ENCODE measurements around the gene KLHDC4.
"Not testable (repeated sequence)": the region's sequence is repeated elsewhere in the genome, so short reads cannot be mapped to it uniquely, and the experiment has no call there.

Gene KLHDC4

DNA sequence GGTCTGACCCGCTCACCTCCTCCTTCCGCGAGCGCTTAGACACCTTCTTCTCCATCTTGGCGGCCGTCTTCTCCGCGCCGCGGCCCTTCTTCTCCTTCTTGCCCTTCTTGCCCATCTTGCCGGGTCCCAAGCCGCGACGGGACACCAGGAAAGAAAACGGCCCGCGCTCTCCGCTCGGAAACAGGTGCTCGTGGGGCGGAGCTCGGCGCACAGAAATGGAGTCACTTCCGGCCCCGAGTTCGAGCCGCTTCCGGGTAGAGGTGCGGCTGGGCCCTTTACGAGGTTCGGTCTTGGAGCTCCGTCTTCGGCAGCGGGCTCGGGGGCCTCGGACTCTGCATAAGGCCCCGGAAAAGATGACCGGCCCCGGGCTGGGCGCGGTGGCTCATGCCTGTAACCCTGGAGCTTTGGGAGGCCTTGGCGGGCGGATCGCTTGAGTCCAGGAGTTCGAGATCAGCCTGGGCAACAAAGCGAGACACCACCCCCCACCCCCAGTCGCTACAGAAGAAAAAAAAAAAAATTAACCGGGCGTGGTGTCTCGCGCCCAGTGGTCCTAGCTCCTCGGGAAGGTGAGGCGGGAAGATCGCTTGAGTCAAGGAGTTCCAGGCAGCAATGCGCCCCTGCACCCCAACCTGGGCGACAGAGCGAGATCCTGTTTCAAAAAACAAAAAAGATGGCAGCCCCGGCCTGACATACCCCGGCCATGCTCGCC lies at the start of gene KLHDC4:
Gene KLHDC4, minus strand, starts transcription at position 211 of the 709 bp plus-strand sequence. Its CDS starts 96 bp downstream, at position 115.
- DNase-seq, result peak; percentile 94

DNA sequence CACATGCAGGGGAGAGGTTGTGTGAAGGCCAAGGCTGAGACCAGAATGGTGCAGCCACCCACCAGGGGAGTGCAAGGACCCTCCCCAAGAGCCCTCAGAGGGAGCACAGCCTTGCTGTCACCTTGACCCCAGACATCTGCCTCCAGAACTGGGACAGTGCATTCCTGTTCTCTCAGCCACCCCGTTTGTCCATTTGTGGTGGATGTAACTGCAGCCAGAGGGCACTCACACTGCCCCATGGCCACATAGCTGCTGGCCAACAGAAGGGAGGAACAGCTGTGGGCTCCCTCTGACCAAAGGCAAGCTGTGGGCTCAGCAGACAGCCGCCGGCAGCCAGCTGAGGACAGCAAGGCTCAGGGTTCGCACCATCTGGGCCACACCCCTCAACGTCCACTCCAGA lies 49.8 kb upstream of the KLHDC4 start:
- no peak for DNase-seq

DNA sequence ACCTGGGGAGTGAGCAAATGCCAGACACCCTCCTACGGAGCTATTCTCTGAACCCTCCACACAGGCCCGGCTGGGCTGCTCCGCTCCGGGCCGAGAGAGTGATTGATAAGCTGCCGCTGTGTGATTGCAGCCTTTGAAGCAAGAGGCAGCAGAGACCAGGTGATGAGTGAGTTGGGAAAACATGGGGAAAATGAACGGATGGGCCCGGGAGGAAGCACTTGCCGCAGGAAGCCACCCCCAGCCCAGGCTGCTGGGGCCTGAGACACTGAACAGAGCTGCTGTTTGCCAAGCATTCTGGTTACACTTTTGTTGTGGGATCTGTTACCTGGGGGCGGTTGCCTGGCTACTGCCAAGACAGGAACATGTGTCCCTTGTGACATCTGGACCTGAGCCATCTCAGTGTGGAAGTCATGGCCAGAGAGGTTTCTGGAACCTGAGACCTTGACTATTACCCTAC lies 46.4 kb upstream of the KLHDC4 start:
- DNase-seq, result peak; percentile 84

DNA sequence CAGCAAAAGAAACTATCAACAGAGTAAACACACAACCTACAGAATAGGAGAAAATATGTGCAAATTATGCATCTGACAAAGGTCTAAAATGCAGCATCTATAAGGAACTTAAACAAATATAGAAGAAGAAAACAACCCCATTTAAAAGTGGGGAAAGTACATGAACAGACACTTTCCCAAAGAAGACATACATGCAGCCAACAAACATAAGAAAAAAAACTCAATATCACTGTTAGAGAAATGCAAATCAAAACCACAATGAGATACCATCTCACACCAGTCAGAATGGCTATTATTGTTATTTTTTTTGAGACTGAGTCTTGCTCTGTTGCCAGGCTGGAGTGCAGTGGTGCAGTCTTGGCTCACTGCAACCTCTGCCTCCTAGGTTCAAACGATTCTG lies 45.7 kb upstream of the KLHDC4 start:
- DNase-seq, result not testable (repeated sequence)

DNA sequence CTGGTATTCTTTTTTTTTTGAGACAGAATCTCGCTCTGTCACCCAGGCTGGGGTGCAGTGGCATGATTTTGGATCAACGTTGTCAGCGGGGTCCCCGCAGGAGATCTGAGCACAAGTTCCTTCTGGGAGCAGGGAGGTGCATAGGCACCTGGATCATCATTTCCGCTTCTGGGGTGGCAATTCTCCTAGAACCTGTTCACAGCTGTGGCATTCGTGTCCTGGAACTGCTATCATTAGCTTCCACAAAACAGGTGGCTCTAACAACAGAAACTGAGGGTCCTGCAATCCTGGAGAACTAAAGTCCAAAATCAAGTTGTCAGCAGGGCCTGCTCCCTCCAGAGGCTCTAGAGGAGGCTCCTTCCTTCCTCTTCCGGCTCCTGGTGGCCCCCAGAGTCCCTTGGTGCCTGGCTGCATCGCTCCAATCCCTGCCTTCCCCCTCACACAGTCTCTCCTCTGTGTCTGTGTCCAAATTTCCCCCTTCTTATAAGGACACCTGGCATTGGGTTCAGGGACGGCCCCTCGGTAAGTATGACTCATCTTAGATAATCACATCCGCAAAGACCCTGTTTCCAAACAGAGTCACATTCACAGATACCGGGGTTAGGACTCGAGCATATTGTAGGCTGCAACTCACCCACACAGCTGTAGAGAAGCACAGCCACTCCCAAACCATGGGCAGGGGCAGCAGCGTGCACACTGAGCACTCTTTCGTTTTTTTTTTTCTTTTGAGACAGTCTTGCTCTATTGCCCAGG lies 43.5 kb upstream of the KLHDC4 start:
- DNase-seq, result peak; percentile 56

DNA sequence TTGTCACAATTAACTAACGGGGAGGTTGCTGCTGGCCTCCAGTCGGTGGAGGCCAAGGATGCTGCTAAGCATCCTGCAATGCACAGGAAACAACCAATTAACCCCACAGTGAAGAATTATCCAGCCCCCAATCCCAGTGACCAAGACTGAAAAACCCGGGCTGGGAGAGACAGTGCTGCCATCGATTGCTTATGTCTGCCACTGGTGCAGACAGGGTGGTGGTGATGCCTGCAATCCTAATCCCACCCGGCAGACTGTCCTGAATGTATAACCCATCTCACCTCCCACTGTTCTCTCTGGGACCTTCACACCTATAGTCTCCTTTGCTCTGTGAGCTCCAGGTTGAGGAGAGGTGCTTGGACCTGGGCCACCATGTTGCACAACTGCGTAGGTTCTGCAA lies 42.3 kb upstream of the KLHDC4 start:
- DNase-seq, result peak; percentile 43

DNA sequence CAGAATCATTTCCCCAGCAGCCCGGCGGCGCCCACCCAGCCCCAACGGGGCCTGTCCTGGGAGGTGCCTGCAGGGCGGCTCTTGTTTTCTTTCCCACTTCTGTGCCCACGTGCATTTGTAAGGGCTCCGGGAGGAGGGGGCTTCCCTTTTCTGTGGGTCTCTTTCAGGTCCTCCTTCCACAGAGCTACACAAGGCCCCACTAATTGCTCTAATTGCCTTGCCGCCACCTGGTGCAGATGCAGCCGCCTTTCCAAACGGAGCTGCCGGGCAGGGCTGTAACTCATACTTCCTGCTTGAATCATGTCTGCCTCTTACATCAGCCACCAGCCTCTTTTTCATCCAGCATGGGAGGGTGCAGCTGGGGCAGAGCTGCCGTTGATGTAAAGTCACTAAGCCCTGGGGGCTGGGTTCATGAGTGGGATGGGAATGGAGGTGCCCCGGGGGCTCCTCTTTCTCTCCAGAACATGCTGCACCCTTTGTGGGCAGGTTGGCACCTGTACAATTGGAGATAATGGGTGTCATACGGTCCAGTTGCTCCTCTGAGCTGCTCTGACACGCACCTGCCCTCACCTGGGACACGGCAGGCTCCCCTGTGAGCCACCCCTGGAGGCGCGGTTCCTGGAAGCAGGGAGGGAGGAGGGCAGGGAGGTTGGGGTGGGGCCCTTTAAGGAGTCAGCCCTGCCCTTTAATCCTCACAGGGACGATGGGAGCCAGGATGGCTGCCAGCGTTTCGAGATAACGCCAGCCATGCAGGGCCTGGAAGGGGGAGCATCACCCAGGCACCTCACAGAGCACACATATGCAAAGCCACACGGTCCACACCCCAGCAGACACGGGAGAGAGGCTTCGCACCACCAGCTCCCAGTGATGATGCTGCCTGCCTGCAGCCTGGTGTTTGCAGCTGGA lies 41.1 kb upstream of the KLHDC4 start:
- DNase-seq, result peak; percentile 96

DNA sequence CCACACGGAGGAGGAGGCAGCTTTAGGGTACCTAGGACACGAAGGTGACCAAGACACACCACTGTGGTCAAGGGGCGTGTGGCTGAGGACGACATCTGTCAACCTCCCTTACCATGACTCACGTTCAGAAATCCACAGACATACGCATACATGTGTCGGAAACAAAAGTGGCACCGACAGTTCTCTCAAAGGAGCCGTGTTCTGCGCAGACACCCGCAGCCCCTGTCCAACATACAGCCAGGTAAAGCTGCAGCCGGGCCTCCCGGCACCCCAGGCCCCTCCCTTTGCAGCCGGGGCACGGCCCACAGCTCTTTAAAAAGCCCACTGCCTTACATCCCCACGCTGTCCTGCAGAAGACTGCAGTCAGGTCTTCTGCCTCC lies 40.5 kb upstream of the KLHDC4 start:
- peak; percentile 78 for DNase-seq

DNA sequence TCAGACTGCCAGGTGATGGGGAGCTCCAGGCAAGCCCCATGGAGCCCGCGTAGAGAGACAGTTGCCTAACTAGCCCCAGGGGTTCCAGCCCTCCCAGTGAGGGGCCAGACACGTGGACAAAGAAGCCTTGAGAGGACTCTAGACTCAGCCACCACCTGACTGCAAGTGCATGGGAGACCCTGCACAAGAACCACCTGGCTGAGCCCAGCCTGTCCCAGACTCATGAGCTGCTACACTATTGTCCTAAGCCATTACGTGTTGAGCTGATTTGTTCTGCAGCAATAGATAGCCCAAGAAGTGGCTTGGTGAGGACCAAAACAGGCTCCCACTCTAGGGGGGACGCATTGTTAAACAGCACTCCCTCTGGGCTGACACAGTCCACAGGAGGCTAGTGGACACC lies 37.6 kb upstream of the KLHDC4 start:
- DNase-seq, result peak; percentile 48

DNA sequence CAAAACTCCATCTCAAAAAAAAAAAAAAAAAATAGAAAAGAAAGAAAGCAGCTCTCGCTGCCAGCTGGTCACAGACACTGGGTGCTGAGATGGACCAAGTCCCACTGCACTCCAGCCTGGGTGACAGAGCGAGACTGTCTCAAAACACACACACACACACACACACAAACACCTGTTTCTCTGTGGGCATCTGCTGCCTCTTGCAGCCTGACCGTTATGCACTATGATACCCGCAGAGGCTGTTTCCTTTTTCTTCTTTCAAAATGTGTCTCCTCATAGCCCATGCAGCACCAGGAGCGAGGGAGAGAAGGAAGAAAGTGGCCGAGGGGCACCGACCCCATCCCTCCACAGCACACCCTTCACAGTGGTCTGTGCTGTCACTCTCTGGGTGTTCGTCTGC lies 36.9 kb upstream of the KLHDC4 start:
- peak; percentile 44 for DNase-seq

DNA sequence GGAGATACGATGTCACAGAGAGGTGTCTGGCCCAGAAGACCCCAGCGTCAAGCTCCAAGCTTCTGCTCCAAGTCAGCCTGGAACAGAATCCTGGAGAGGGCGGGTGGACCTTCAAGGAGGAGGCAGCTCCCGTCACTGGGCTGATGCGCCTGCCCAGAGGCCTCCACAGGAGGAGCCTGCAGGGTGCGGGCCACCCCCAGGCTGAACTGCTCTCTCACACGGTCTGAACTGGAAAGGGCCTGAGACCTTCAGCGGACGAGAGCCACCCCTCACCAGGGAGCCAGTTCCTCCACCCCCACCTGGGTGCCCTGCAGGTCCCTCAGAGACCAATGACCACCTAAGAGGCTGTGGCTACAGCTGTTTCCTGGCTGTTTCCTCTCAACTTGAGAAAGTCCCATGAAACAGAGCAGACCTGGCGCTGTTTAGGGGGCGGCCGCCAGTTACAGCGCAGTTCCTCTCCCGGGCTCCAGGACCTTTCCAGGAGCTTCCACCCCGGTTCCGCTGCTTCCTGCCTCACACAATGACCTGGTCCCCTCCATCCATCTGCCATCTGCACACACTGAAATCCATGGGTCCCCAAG lies 36.0 kb upstream of the KLHDC4 start:
- DNase-seq, result peak; percentile 51

DNA sequence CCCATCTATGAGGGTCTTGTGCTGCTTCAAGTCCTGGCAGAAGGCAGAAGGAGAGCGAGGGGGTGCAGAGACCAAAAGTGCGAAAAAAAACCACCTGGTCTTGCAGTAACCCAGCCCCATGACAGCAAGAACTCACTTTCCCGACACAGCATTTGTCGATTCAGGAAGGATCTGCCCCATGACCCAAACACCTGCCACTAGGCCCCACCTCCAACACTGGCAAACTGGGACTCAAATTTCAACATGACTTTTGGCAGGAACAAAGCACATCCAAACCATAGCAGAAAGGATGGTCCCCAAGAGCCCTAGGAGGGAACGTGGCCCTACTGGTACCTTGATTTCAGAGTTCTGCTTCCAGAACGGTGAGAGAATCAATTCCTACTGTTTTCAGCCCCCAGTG lies 34.7 kb upstream of the KLHDC4 start:
- DNase-seq, result peak; percentile 30

DNA sequence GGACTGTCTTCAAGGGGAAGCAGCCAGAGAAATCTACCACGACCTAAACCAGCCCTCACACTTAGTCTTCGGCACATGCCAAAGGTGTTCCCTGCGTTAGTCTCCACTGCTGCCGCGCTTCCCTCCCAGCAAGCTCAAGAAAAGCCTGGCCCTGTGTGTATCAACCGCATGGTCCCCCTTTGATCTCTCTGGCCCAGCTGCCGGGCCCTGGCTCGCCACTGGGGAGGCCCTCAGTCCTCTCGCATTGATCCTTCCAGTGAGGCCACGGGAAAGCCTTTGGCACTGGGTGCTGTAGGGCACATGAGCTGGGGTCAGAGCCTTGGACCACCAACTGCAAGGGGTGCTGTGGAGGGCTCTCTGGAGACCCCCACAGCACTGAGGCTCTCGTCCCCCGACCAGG lies 29.6 kb upstream of the KLHDC4 start:
- DNase-seq, result no peak

DNA sequence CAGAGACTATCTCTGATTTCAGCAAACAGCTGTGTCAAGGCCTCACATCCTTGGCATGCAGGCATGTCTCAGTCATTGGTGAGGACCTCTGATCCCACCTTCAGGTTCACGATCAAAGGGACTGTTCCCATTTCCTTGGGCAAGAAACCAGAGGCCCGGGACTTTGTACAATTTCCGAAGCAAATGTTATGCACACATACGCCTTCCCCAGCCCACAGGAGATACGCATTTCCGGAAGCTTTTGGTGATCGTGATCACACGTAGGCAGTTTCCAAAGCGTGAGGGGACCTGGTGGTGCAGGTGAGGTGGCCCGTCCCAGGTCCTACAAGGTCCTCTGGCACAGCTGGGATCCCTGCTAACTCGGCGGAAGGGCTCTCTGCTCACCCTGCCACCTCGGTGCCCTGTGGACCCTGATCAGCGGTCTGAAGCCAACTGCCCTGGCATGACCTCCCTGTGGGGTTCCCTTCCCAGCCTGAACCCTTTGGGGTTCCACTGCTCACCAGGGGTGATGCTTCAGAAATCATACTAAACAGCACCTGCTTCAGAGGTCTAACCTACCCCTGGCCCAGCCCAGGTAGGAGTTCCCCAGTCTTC lies 28.8 kb upstream of the KLHDC4 start:
- no peak for DNase-seq

DNA sequence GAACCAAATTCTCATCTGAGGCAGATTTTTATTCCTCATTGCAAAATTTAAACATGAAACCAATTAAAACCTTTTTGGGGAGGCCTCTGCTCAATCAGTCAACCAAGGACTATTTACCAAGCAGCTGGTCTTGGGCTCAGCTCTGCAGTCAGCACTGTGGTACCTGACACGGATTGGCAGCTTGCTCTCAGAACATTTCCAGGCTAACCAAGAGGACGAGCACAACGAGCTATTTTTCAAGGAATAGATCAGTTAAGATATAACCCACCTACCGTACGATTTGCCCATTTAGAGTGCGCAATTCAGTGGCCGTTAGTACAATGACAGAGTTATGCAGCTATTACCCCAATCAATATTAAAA lies 26.4 kb upstream of the KLHDC4 start:
- DNase-seq, result no peak

DNA sequence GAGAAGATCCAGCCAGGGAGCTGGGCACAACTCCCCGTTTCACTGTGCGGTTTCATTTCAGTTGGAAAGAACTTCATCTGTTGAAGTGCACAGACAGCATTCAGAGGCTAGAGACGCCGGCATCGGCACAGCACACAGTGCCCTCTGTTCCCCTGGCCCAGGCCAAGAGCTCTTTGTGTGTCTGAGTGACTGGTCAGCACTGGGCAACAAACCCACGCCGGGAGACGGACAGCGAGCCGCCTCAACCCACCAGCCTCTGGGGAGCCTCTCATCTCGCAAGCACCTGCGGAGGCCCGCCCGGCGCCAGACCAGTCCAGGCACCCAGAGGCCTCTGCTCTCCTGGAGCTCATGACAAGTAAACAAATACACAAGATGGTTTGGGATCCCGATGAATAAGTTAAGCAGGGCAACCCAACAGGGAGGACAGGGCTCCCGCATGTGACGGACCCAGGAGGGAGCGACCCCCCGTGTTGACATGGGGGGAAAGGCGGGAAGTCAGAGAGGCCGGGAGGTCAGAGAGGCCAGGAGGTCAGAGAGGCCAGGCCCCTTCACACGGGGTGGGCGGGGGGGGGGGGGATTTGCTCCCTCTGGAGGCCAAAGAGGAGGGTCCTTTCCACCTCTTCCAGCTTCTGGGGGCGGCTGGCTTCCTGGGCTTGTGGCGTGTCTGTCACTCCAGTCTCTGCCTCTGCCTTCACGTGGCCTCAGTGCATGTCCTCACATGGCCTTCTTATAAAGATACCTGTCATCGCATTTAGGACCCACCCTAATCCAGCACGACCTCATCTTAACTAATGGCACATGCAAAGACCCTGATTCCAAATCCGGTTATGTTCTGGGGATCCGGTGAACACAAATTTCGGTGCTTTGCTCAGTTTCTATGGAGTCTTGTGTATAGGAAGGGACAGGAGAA lies 25.8 kb upstream of the KLHDC4 start:
- no peak for DNase-seq

DNA sequence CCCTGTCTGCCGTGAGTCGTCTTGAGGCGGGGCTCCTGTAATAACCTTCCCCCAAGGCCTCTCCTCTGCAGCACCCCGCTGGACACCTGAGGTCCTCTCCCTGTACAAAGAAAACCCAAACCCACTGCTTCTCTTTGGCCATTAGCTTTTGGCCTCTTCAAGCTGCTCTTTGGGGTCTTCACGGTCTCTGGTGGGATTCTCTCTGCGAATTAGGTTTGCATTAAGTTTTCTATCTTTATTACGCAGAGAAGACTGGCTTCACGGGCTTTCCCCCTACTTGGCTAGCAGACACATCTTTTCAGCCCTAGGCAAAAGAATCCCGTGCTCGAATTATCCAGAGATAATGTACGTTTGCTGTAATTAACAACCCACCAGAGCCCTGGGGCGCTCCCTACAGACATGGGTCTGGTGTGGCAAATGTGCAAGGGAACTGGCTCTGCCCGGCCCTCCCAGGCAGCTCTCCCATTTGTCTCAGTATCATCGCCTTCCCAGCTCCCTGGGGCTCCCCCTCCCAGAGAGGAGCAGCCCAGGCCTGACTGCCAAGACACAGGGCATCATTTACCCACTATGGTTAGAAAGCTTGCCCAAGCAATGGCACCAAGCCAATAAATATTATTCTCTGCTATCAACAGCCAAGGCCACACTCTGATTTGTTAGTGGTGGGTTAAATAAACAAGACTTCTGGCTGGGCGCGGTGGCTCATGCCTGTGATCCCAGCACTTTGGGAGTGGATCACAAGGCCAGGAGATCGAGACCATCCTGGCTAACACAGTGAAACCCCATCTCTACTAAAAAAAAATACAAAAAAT lies 24.7 kb upstream of the KLHDC4 start:
- peak; percentile 89 for DNase-seq

DNA sequence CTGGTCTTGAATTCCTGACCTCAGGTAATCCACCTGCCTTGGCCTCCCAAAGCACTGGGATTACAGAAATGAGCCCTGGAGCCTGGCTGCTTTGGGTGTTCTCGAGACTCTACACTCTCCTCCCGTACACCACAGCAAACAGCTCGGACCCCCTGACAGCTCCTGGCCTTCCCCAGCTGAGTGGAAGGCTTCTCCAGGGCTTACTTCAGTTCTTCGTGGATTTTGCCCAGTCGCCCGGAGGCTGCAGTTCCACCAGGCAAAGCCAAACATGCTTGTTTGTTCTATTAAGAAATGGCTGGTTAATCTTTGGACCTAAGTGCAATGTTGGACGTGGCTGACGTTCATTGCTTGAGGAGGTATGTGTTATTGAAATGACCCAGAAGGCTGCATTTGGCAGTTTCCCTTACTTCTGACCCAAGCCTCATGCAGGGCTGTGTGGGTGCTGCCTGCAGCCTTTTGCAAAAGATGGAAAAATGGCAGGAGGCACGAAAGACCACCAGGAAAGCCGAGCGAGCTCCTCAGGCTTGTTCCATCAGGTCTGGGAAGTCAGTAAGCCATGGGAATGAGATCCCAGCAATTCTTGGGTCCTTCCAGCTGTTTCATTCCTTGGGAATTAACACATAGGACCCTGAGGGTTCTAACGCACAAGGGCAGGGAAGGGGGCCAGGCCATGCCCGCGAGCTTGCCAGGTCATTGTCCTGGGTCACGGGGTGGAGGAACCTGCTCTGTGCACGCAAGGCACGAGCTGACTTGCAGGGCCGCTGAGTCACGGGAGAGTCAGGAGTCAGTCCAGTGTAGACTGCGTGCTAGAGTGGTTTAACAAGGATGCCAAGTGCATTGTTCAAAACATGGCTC lies 23.9 kb upstream of the KLHDC4 start:
- DNase-seq, result peak; percentile 92

DNA sequence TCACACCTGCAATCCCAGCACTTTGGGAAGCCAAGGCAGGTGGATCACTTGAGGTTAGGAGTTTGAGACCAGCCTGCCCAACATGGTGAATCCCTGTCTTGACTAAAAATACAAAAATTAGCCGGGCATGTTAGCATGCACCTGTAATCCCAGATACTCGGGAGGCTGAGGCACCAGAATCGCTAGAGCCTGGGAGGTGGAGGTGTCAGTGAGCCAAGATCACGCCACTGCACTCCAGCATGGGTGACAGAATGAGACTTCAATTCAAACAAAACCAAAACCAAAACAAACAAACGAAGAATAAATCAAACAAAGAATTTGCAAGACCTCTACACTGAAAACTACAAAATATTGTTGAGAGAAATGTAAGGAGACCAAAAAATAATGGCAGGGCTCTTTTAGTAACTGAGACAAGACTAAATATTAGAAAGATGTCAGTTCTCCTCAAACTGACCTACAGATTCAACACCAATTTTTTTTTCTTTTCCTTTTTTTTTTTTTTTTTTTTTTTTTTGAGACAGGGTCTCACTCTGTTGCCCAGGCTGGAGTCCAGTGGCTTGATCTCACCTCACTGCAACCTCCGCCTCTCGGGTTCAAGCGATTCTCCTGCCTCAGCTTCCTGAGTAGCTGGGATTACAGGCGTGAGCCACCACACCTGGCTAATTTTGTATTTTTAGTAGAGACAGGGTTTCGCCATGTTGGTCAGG lies 23.1 kb upstream of the KLHDC4 start:
- not testable (repeated sequence) for DNase-seq

Data from islet precursor cell (in vitro differentiated cells).